Kidney epithelial cell (primary cell): ENCODE data around the gene KATNB1. TPM values are rescaled to one million over a fixed set of nuclear protein-coding genes. Genes with fewer than 3 reads are reported as not detected.

Experiments used
- DNase-seq: peaks from one replicate; pipeline ENCODE4 v3.0.0-alpha.2; 2010; ENCODE audit warnings: low read depth
- H3K27me3 ChIP-seq: 2 replicates; pipeline ENCODE4 v1.6.0; 2011; ENCODE audit warnings: low read length; ENCODE audit not compliant: control insufficient read depth, insufficient read depth
- H3K36me3 ChIP-seq: 2 replicates; pipeline ENCODE4 v1.5.1; 2011; ENCODE audit warnings: low read length; ENCODE audit not compliant: control insufficient read depth, insufficient read depth
- H3K4me3 ChIP-seq: 2 replicates; pipeline ENCODE4 v1.5.1; 2011; ENCODE audit warnings: low read depth, mild to moderate bottlenecking, control low read depth, low read length
- total RNA-seq: library from RNA; depleted of rRNA; stranded (reverse); fragments of >200 nt; gene quantifications from 2 replicates; pipeline ENCODE4 v1.2.3, GENCODE V29; 2015
- TF ChIP-seq, protein P1 (sequence below): IDR thresholded peaks from 2 replicates; pipeline ENCODE4 v1.5.1; 2011; ENCODE audit warnings: mild to moderate bottlenecking, moderate library complexity, low read length, control low read depth, inconsistent platforms; ENCODE audit not compliant: insufficient read depth, poor library complexity, severe bottlenecking

KATNB1 gene
- total RNA-seq, 1 donor from 2014 or later = 26.3 TPM

DNA sequence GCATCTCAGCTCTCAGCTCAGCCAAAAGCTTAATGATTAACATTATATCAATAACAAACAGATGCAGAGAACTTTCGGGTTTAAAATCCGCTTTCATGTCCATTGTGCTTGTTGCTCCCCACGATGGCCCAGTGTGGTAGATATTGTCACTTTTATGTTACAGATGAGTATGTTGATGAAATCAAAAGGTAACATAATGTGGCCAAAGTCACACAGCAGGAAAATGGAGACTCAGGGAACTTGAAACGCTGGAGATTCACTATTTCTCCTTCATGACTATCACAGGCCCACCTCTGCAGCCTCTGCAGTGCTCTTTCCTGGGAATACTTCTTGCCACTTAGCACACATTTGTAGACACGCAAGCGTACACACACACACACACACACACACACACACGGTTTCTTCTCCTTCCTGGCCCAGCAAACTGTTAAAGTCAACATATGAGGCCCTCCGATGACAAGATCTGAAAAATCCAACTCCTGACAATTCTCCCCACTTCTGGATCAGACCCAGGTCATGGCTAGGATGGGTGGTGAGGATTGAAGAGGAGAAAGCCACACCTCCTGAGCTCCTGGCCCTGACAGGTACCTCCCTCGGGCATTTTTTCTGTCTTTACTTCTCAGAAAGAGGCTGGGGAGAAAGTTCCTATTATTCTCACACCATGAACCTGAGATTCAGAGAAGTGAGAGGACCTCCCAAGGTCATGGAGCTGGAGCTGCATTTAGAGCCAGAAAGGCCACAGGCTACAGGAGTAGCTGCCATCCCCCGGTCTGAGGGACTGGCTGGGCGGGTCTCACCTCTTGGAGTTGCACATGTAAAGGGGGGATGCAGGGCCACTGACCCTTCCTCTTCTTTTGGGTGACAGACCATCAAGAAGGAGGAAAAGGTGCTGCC, 31.3 kb upstream of the KATNB1 start:
- DNase-seq = no peak
- TF ChIP-seq, protein P1, sequence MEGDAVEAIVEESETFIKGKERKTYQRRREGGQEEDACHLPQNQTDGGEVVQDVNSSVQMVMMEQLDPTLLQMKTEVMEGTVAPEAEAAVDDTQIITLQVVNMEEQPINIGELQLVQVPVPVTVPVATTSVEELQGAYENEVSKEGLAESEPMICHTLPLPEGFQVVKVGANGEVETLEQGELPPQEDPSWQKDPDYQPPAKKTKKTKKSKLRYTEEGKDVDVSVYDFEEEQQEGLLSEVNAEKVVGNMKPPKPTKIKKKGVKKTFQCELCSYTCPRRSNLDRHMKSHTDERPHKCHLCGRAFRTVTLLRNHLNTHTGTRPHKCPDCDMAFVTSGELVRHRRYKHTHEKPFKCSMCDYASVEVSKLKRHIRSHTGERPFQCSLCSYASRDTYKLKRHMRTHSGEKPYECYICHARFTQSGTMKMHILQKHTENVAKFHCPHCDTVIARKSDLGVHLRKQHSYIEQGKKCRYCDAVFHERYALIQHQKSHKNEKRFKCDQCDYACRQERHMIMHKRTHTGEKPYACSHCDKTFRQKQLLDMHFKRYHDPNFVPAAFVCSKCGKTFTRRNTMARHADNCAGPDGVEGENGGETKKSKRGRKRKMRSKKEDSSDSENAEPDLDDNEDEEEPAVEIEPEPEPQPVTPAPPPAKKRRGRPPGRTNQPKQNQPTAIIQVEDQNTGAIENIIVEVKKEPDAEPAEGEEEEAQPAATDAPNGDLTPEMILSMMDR = no peak

DNA sequence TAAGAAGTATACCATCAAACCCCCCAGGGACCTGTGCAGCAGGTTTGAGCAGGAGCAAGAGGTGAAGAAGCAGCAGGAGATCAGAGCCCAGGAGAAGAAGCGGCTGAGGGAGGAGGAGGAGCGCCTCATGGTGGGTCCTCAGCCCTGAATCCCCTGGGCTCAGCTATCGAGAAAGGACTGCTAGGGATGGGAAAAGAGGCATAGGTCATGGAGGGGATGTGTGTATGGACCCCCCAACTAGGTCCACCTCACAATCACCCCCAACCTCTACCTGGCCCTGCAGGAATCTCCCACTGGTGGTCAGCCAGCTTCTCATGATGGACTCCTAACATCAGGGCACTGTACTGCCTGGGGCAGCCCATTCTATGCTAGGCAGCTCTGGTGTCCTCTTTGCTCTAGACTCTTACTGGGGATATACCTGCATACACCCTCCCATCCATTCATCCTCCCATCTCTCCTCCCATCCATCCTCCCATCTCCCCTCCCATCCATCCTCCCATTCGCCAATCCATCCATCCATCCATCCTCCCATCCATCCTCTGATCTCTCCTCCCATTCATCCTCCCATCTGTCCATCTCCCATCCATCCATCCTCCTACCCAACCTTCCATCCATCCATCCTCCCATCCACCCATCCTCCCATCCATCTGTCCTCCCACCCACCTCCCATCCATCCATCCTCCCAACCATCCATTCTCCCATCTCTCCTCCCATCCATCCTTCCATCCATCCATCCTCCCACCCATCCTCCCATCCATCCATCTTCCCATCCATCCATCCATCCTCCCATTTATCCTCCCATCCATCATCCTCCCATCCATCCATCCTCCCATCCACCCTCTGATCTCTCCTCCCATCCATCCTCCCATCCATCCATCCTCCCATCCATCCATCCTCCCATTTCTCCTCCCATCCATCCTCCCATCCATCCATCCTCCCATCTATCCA, 30.4 kb upstream of the KATNB1 start:
- DNase-seq = no peak
- no peaks in the 10 kb centered on the region for H3K36me3 ChIP-seq
- TF ChIP-seq, protein P1 = no peak
- H3K4me3 ChIP-seq = no peak overlapping the region
- peaks cover 13% of the 10 kb centered on the region for H3K27me3 ChIP-seq

More for the DNA sequence above, 31.3 kb upstream of the KATNB1 start:
- H3K36me3 ChIP-seq = no peaks in the 10 kb centered on the region
- no peak overlapping the region for H3K4me3 ChIP-seq
- H3K27me3 ChIP-seq = peaks cover 15% of the 10 kb centered on the region

DNA sequence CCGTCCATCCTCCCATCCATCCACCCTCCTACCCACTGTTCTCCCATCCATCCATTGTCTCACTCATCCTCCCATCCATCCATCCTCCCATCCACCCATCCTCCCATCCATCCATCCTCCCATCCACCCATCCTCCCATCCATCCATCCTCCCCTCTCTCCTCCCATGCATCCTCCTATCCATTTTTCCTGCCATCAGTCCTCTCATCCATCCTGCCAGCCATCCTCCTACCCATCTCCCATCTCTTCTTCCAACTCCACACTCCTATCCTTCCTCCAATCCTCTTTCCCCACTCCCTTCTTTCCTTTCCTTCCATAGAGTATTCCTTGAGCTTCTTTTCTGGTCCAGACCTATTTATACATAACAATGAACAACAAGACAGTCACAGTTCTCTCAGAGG, 28.9 kb upstream of the KATNB1 start:
- TF ChIP-seq, protein P1 = no peak
- peaks cover 14% of the 10 kb centered on the region for H3K27me3 ChIP-seq
- H3K36me3 ChIP-seq = no peaks in the 10 kb centered on the region
- no peak overlapping the region for H3K4me3 ChIP-seq
- DNase-seq = no peak

DNA sequence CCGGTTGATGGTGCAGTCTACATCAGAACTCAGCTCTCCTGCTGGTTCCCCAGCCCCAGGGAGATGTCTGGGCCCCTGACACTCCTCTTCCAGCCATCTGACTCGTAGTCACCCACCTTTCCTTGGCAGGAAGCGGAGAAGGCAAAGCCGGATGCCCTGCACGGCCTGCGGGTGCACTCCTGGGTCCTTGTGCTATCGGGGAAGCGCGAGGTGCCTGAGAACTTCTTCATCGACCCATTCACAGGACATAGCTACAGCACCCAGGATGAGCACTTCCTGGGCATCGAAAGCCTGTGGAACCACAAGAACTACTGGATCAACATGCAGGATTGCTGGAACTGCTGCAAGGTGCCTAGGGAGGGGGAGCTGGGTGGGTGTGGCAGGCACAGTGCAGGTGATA, 28.2 kb upstream of the KATNB1 start:
- no peaks in the 10 kb centered on the region for H3K36me3 ChIP-seq
- H3K4me3 ChIP-seq = no peak overlapping the region
- peaks cover 10% of the 10 kb centered on the region for H3K27me3 ChIP-seq
- DNase-seq = no peak
- TF ChIP-seq, protein P1 = no peak

DNA sequence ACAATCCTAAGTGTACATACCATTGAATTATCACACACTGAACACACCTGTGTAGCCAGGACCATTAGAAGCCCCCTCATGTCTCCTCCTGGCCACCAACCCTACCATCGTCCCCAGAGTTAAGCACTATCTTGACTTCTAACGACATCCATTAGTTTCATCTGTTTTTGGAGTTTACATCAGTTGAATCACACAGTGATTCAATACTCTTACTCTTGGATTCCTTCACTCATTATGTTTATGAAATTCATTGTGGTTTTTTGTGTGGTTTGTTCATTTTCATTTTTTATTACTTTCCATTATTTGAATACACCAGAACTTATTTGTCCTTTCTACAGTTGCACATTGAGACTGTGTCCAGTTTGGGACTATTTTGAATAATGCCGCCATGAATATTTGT, 27.4 kb upstream of the KATNB1 start:
- DNase-seq = no peak
- Histone ChIP-seq H3K27me3 (peaks cover 10% of the 10 kb centered on the region), H3K4me3 (no peak overlapping the region), H3K36me3 (no peaks in the 10 kb centered on the region)
- TF ChIP-seq, protein P1 = no peak
